ENCODE measurements around the gene CENPM.
A peak's percentile ranks its signal among the peaks of the same experiment; 100 is the strongest.

CENPM gene

GRCh38 chr22:41947424-41948080, 600 bp upstream of the CENPM start:
- H3K9me3 ChIP-seq (ENCODE audit: control insufficient read depth in 1 of 2, low read length in 2 of 2): no peaks in the 10 kb centered on the region
- peak overlapping the region; percentile 88 to 94 for H3K4me3 ChIP-seq (ENCODE audit: low read depth in 1 of 2, low read length in 2 of 2)
- H3K9ac ChIP-seq (ENCODE audit: low read depth in 1 of 2, low read length in 2 of 2): peak overlapping the region; percentile 25 to 42
- no peaks in the 10 kb centered on the region for H3K36me3 ChIP-seq (ENCODE audit: control insufficient read depth in 1 of 2, insufficient read depth in 2 of 2, low read length in 2 of 2)
- no peaks in the 10 kb centered on the region for H3K27me3 ChIP-seq (ENCODE audit: control insufficient read depth in 1 of 2, insufficient read depth in 2 of 2, low read length in 2 of 2)
- H3K27ac ChIP-seq (ENCODE audit: low read depth, low read length): no peak overlapping the region
- H3K4me1 ChIP-seq (ENCODE audit: control insufficient read depth in 1 of 2, insufficient read depth in 2 of 2, low read length in 2 of 2): peaks cover 15 to 18% of the 10 kb centered on the region in 2 donors

DNA sequence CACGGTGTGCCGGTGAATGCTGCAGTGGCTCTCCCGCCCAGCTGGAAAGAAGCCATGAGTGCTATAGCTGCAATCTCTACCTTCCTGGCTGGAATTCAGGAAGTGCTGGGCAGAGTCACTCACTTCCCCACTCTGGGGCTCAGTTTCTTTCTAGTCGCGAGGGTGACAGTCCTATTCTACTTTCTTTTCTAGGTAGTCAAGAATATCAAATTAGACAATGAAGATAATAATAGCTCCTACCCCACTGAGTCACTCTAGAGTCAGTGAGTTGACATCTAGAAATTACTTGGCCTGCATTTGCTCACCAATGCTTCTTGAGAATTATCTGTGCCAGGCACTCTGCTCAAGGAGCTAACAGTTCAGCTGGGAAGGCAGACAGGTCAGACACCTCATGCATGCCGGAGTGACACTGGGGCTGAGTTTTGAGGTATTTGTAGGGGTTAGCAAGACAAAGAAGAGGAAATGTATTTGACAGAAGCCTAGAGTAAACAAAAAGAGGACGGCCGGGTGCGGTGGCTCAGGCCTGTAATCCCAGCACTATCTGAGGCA, 3.2 kb downstream of the CENPM start:
- no peaks in the 10 kb centered on the region for H3K27me3 ChIP-seq (ENCODE audit: control insufficient read depth in 1 of 2, insufficient read depth in 2 of 2, low read length in 2 of 2)
- H3K9me3 ChIP-seq (ENCODE audit: control insufficient read depth in 1 of 2, low read length in 2 of 2): no peaks in the 10 kb centered on the region
- peaks cover 28 to 32% of the 10 kb centered on the region in 2 donors for H3K4me1 ChIP-seq (ENCODE audit: control insufficient read depth in 1 of 2, insufficient read depth in 2 of 2, low read length in 2 of 2)
- H3K4me3 ChIP-seq (ENCODE audit: low read depth in 1 of 2, low read length in 2 of 2): no peak overlapping the region
- H3K9ac ChIP-seq (ENCODE audit: low read depth in 1 of 2, low read length in 2 of 2): no peak overlapping the region
- H3K27ac ChIP-seq (ENCODE audit: low read depth, low read length): no peak overlapping the region
- H3K36me3 ChIP-seq (ENCODE audit: control insufficient read depth in 1 of 2, insufficient read depth in 2 of 2, low read length in 2 of 2): peaks cover 0 to 6% of the 10 kb centered on the region in 2 donors

DNA sequence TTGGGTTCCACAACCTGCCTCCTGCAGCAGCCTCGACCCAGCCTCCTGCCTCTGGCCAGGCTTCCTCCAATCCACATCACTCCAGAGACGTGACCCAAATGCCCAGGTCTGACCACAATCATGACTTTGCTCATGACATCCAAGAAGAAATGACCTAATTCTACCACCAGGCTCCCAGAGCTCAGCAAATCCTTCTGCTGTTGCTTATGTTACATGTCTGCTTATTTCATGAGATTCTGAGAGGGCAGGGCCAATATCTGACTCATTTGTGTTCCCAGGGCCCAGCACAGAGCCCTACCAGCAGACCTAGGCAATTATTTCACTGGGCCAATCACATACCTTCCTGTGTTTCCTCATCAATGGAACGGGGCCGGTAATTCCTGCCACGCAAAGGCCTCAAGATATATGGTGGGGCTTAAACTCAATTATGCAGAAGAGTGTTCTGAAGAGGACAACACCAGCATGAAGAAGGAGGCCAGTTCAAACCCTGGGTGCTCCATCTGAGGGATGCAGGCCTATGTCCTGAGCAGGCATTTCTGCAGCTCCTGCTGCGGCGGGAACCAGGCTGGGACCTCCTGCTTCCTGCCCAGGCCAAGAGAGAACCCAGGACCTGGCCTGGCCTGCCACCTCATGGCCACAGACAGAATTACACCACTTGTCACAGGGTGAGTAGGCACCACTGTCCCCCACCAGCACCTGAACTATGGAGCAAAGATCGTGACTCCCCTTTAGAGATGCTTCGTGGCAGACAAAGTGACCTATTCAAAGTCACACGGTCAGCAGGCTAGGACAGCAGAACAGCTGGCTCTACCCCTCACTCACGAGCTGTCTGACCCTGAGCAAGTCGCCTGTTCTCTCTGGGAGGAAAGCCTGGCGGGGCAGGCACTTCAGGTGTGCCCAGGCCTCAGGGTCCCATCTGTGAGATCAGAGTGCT, 5.9 kb downstream of the CENPM start:
- no peaks in the 10 kb centered on the region for H3K27me3 ChIP-seq (ENCODE audit: control insufficient read depth in 1 of 2, insufficient read depth in 2 of 2, low read length in 2 of 2)
- peaks cover 23 to 26% of the 10 kb centered on the region in 2 donors for H3K4me1 ChIP-seq (ENCODE audit: control insufficient read depth in 1 of 2, insufficient read depth in 2 of 2, low read length in 2 of 2)
- H3K9ac ChIP-seq (ENCODE audit: low read depth in 1 of 2, low read length in 2 of 2): peak overlapping the region; percentile 28 to 38
- peaks cover 0 to 6% of the 10 kb centered on the region in 2 donors for H3K36me3 ChIP-seq (ENCODE audit: control insufficient read depth in 1 of 2, insufficient read depth in 2 of 2, low read length in 2 of 2)
- H3K9me3 ChIP-seq (ENCODE audit: control insufficient read depth in 1 of 2, low read length in 2 of 2): no peaks in the 10 kb centered on the region
- peak overlapping the region in 1 of 2 donors; percentile 9 for H3K4me3 ChIP-seq (ENCODE audit: low read depth in 1 of 2, low read length in 2 of 2)
- H3K27ac ChIP-seq (ENCODE audit: low read depth, low read length): peak overlapping the region; percentile 55

DNA sequence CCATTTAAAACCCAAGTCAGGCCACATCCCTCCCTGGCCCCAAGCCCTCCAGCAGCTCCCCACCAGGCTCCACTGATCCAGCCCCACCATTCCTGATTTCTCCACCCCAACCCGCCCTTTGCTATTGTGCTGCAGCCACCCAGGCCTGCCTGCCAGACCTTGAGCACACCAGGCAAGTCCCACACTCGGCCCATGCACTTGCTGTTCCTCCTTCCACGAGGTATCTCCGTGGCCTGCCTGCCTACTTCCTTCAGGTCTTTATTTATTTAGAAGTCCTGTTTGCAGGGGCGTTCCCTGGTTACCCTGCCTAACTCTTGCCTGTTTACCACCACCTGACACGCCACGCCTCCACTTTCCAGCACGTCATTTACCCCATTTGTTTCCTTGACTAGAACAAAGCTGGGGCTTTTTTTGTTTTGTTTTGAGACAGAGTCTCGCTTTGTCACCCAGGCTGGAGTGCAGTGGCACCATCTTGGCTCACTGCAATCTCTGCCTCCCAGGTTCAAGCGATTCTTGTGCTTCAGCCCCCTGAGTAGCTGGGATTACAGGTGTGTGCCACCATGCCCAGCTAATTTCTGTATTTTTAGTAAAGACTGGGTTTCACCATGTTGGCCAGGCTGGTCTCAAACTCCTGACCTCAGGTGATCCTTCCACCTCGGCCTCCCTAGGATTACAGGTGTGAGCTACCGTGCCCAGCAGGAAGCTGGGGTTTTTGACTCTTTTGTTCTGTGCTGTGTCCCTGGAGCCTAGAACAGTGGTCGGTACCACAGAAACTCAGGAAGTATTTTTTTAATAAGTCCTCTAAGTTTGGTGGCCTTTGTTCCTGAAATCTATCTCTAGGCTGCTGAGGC, 6.7 kb downstream of the CENPM start:
- Histone ChIP-seq H3K27ac (ENCODE audit: low read depth, low read length) (peak overlapping the region; percentile 82), H3K9ac (ENCODE audit: low read depth in 1 of 2, low read length in 2 of 2) (peak overlapping the region in 1 of 2 donors; percentile 28), H3K9me3 (ENCODE audit: control insufficient read depth in 1 of 2, low read length in 2 of 2) (no peaks in the 10 kb centered on the region), H3K4me1 (ENCODE audit: control insufficient read depth in 1 of 2, insufficient read depth in 2 of 2, low read length in 2 of 2) (peaks cover 17 to 21% of the 10 kb centered on the region in 2 donors), H3K36me3 (ENCODE audit: control insufficient read depth in 1 of 2, insufficient read depth in 2 of 2, low read length in 2 of 2) (peaks cover 0 to 6% of the 10 kb centered on the region in 2 donors), H3K4me3 (ENCODE audit: low read depth in 1 of 2, low read length in 2 of 2) (peak overlapping the region in 1 of 2 donors; percentile 44), H3K27me3 (ENCODE audit: control insufficient read depth in 1 of 2, insufficient read depth in 2 of 2, low read length in 2 of 2) (no peaks in the 10 kb centered on the region)

GRCh38 chr22:41936894-41937169, 10.1 kb downstream of the CENPM start:
- H3K9me3 ChIP-seq (ENCODE audit: control insufficient read depth in 1 of 2, low read length in 2 of 2): no peaks in the 10 kb centered on the region
- H3K4me1 ChIP-seq (ENCODE audit: control insufficient read depth in 1 of 2, insufficient read depth in 2 of 2, low read length in 2 of 2): peaks cover 10 to 17% of the 10 kb centered on the region in 2 donors
- no peak overlapping the region for H3K27ac ChIP-seq (ENCODE audit: low read depth, low read length)
- H3K27me3 ChIP-seq (ENCODE audit: control insufficient read depth in 1 of 2, insufficient read depth in 2 of 2, low read length in 2 of 2): no peaks in the 10 kb centered on the region
- peaks cover 0 to 6% of the 10 kb centered on the region in 2 donors for H3K36me3 ChIP-seq (ENCODE audit: control insufficient read depth in 1 of 2, insufficient read depth in 2 of 2, low read length in 2 of 2)
- H3K9ac ChIP-seq (ENCODE audit: low read depth in 1 of 2, low read length in 2 of 2): no peak overlapping the region
- no peak overlapping the region for H3K4me3 ChIP-seq (ENCODE audit: low read depth in 1 of 2, low read length in 2 of 2)

DNA sequence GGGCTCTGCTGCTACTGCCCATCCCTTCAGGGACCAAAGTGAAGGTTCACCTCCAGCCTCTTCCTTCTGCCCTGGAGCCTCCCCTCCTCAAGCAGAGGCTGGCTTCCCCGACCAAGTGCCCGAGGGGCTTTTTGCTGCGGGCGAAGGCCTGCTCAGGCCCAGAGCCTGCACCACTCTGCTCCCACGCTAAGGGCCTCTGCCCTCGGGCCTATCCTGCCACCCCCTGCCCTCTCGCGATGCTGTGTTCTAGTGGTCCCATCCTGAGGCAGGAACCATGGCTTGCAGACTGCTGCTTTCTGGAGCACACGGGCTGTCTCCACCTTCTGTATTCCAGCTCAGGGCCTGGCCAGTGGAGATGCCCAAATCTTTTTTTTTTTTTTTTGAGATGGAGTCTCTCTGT, 11.4 kb downstream of the CENPM start:
- H3K36me3 ChIP-seq (ENCODE audit: control insufficient read depth in 1 of 2, insufficient read depth in 2 of 2, low read length in 2 of 2): no peaks in the 10 kb centered on the region

DNA sequence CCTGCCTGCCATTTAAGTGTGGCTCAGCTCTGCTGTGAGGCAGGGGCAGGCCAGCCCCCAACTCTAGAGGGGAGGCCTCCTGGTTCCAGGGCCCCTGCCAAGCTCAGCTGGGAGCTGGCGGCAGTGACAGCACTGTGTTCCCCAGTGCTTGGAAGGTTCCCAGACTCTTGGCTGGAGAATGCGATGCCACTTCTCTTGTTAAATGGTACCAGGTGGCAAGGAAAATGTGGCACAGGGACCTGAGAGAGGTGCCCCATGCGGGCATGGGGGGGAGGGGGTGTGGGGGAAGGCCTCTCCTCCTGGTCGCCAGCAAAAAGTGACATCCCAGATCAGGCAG, 12.0 kb downstream of the CENPM start:
- no peaks in the 10 kb centered on the region for H3K9me3 ChIP-seq (ENCODE audit: control insufficient read depth in 1 of 2, low read length in 2 of 2)
- no peaks in the 10 kb centered on the region for H3K36me3 ChIP-seq (ENCODE audit: control insufficient read depth in 1 of 2, insufficient read depth in 2 of 2, low read length in 2 of 2)
- no peak overlapping the region for H3K9ac ChIP-seq (ENCODE audit: low read depth in 1 of 2, low read length in 2 of 2)
- no peak overlapping the region for H3K4me3 ChIP-seq (ENCODE audit: low read depth in 1 of 2, low read length in 2 of 2)
- H3K27me3 ChIP-seq (ENCODE audit: control insufficient read depth in 1 of 2, insufficient read depth in 2 of 2, low read length in 2 of 2): no peaks in the 10 kb centered on the region
- H3K27ac ChIP-seq (ENCODE audit: low read depth, low read length): no peak overlapping the region
- peaks cover 5 to 8% of the 10 kb centered on the region in 2 donors for H3K4me1 ChIP-seq (ENCODE audit: control insufficient read depth in 1 of 2, insufficient read depth in 2 of 2, low read length in 2 of 2)

More for the DNA sequence above, 11.4 kb downstream of the CENPM start:
- Histone ChIP-seq H3K4me3 (ENCODE audit: low read depth in 1 of 2, low read length in 2 of 2) (no peak overlapping the region), H3K27ac (ENCODE audit: low read depth, low read length) (no peak overlapping the region), H3K9me3 (ENCODE audit: control insufficient read depth in 1 of 2, low read length in 2 of 2) (no peaks in the 10 kb centered on the region), H3K27me3 (ENCODE audit: control insufficient read depth in 1 of 2, insufficient read depth in 2 of 2, low read length in 2 of 2) (no peaks in the 10 kb centered on the region), H3K4me1 (ENCODE audit: control insufficient read depth in 1 of 2, insufficient read depth in 2 of 2, low read length in 2 of 2) (peaks cover 5 to 8% of the 10 kb centered on the region in 2 donors), H3K9ac (ENCODE audit: low read depth in 1 of 2, low read length in 2 of 2) (no peak overlapping the region)

DNA sequence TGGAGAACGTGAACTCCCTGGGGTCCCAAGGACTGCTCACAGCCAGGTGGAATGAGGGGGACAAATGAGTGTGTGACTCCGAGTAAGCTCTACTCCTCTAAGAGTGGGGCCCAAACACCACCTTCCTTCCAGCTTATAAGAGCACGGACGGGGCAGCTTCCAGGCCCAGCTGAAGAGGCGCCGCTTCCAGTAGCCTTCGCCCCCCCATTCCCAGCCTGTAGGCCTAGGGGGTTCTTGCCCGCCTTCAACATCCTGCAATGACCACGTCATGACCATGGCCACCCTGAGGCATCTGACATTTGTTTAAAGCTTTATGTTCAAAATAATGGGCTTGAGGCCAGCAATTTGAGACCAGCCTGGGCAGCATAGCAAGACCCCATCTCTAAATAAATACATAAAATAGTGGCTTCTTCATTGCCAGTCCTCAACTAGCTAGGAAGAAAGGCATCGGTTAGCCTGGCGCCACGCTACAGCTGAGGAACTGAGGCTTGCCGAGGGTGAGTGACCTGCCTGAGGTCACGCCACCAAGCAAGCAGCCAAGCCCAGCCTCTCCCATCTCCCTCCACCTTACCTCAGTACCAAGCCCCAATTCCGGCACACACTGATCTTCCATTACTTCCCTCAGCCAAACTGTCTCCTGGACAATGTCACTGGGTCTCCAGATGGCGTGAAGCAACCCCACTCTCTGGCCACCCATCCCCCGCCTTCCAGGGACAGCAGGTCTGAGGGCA, 12.5 kb downstream of the CENPM start:
- Histone ChIP-seq H3K9ac (ENCODE audit: low read depth in 1 of 2, low read length in 2 of 2) (no peak overlapping the region), H3K9me3 (ENCODE audit: control insufficient read depth in 1 of 2, low read length in 2 of 2) (no peaks in the 10 kb centered on the region), H3K4me1 (ENCODE audit: control insufficient read depth in 1 of 2, insufficient read depth in 2 of 2, low read length in 2 of 2) (peaks cover 4 to 8% of the 10 kb centered on the region in 2 donors), H3K27me3 (ENCODE audit: control insufficient read depth in 1 of 2, insufficient read depth in 2 of 2, low read length in 2 of 2) (no peaks in the 10 kb centered on the region), H3K4me3 (ENCODE audit: low read depth in 1 of 2, low read length in 2 of 2) (no peak overlapping the region), H3K27ac (ENCODE audit: low read depth, low read length) (no peak overlapping the region), H3K36me3 (ENCODE audit: control insufficient read depth in 1 of 2, insufficient read depth in 2 of 2, low read length in 2 of 2) (no peaks in the 10 kb centered on the region)

- no peaks in the 10 kb centered on the region for H3K4me1 ChIP-seq (ENCODE audit: control insufficient read depth in 1 of 2, insufficient read depth in 2 of 2, low read length in 2 of 2)
- no peaks in the 10 kb centered on the region for H3K9me3 ChIP-seq (ENCODE audit: control insufficient read depth in 1 of 2, low read length in 2 of 2)
- no peaks in the 10 kb centered on the region for H3K27me3 ChIP-seq (ENCODE audit: control insufficient read depth in 1 of 2, insufficient read depth in 2 of 2, low read length in 2 of 2)
- H3K9ac ChIP-seq (ENCODE audit: low read depth in 1 of 2, low read length in 2 of 2): no peak overlapping the region
- H3K4me3 ChIP-seq (ENCODE audit: low read depth in 1 of 2, low read length in 2 of 2): no peak overlapping the region
- no peaks in the 10 kb centered on the region for H3K36me3 ChIP-seq (ENCODE audit: control insufficient read depth in 1 of 2, insufficient read depth in 2 of 2, low read length in 2 of 2)
- H3K27ac ChIP-seq (ENCODE audit: low read depth, low read length): no peak overlapping the region
Observed at GRCh38 chr22:41933411-41934177, 13.4 kb downstream of the CENPM start.
